HepG2 (cell line): ENCODE data around the gene PRDM7. TPM values are rescaled to one million over a fixed set of nuclear protein-coding genes. Genes with fewer than 3 reads are reported as not detected.

Experiments
- AHR ChIP-seq: IDR thresholded peaks from 2 replicates; pipeline ENCODE4 v1.6.1; 2018; ENCODE audit warnings: missing genetic modification reagents, missing compliant biosample characterization
- ASH2L ChIP-seq: fragments of 300-600, 200-600 bp; sonication (generic); IDR thresholded peaks from 2 replicates; pipeline ENCODE4 v1.7.0; 2017; ENCODE audit warnings: low read depth, mild to moderate bottlenecking, moderate library complexity, mixed read lengths, low read length; ENCODE audit not compliant: insufficient read length
- HNF4A ChIP-seq: sonication (generic); formaldehyde crosslinking; IDR thresholded peaks from 2 replicates; pipeline ENCODE4 v1.4.0; 2020; ENCODE audit warnings: missing genetic modification reagents
- KAT2B ChIP-seq: fragments of 150-350 bp; IDR thresholded peaks from 2 replicates; pipeline ENCODE4 v1.6.1; 2014; ENCODE audit warnings: low read depth, low read length, borderline replicate concordance
- KLF13 ChIP-seq: sonication (generic); formaldehyde crosslinking; IDR thresholded peaks from 2 replicates; pipeline ENCODE4 v1.4.0; 2020; ENCODE audit warnings: mild to moderate bottlenecking, missing genetic modification reagents
- MIXL1 ChIP-seq: IDR thresholded peaks from 2 replicates; pipeline ENCODE4 v1.6.1; 2016
- NCOA1 ChIP-seq: sonication (generic); formaldehyde crosslinking; IDR thresholded peaks from 2 replicates; pipeline ENCODE4 v1.9.0; 2021; ENCODE audit warnings: missing genetic modification reagents
- NCOA5 ChIP-seq: sonication (generic); formaldehyde crosslinking; IDR thresholded peaks from 2 replicates; pipeline ENCODE4 v1.4.0; 2020; ENCODE audit warnings: missing genetic modification reagents
- PCBP1 ChIP-seq: fragments of 200-400 bp; formaldehyde crosslinking; IDR thresholded peaks from 2 replicates; pipeline ENCODE4 v1.6.1; 2017; ENCODE audit warnings: mild to moderate bottlenecking, low read depth, low read length, borderline replicate concordance
- PHF8 ChIP-seq: sonication (generic); formaldehyde crosslinking; IDR thresholded peaks from 2 replicates; pipeline ENCODE4 v1.5.0; 2020; ENCODE audit warnings: missing genetic modification reagents
- POLR2A ChIP-seq, 2 experiments: IDR thresholded peaks; 2 replicates each; pipeline ENCODE4 v1.6.1; 2011; ENCODE audit warnings: low read depth in 2 of 2, low read length in 2 of 2, mild to moderate bottlenecking in 1 of 2, moderate library complexity in 1 of 2; ENCODE audit not compliant: insufficient read depth in 1 of 2
- RFXAP ChIP-seq: sonication (generic); formaldehyde crosslinking; IDR thresholded peaks from 2 replicates; pipeline ENCODE4 v1.4.0; 2020; ENCODE audit warnings: missing genetic modification reagents, borderline replicate concordance
- TOE1 ChIP-seq: sonication (generic); formaldehyde crosslinking; IDR thresholded peaks from 2 replicates; pipeline ENCODE4 v1.4.0; 2020; ENCODE audit warnings: mild to moderate bottlenecking, missing genetic modification reagents
- ZBTB3 ChIP-seq: sonication (generic); formaldehyde crosslinking; IDR thresholded peaks from 2 replicates; pipeline ENCODE4 v1.4.0; 2020; ENCODE audit warnings: low read depth, mild to moderate bottlenecking, moderate library complexity, missing genetic modification reagents, borderline replicate concordance
- ZBTB38 ChIP-seq: sonication (generic); formaldehyde crosslinking; IDR thresholded peaks from 2 replicates; pipeline ENCODE4 v1.5.1; 2020; ENCODE audit warnings: mild to moderate bottlenecking, missing genetic modification reagents
- ZNF263 ChIP-seq: sonication (generic); formaldehyde crosslinking; IDR thresholded peaks from 2 replicates; pipeline ENCODE4 v1.4.0; 2020; ENCODE audit warnings: missing genetic modification reagents
- ZNF34 ChIP-seq: sonication (generic); formaldehyde crosslinking; IDR thresholded peaks from 2 replicates; pipeline ENCODE4 v1.4.0; 2020; ENCODE audit warnings: mild to moderate bottlenecking, missing genetic modification reagents, borderline replicate concordance
- ZNF556 ChIP-seq: sonication (generic); formaldehyde crosslinking; IDR thresholded peaks from 2 replicates; pipeline ENCODE4 v1.4.0; 2020; ENCODE audit warnings: mild to moderate bottlenecking, missing genetic modification reagents, borderline replicate concordance
- ZNF629 ChIP-seq: sonication (generic); formaldehyde crosslinking; conservative IDR thresholded peaks from 2 replicates; pipeline ENCODE4 v1.5.0; 2020; ENCODE audit warnings: missing genetic modification reagents
- ZNF670 ChIP-seq: sonication (generic); formaldehyde crosslinking; IDR thresholded peaks from 2 replicates; pipeline ENCODE4 v1.8.0; 2022; ENCODE audit warnings: mild to moderate bottlenecking, missing genetic modification reagents, borderline replicate concordance
- ZNF782 ChIP-seq: sonication (generic); formaldehyde crosslinking; IDR thresholded peaks from 2 replicates; pipeline ENCODE4 v1.4.0; 2020; ENCODE audit warnings: missing genetic modification reagents, mild to moderate bottlenecking, borderline replicate concordance
- ZNF788 ChIP-seq: sonication (generic); formaldehyde crosslinking; IDR thresholded peaks from 2 replicates; pipeline ENCODE4 v1.5.0; 2020; ENCODE audit warnings: mild to moderate bottlenecking, missing genetic modification reagents, borderline replicate concordance
- ZNF841 ChIP-seq: sonication (generic); formaldehyde crosslinking; IDR thresholded peaks from 2 replicates; pipeline ENCODE4 v1.8.1; 2023; ENCODE audit warnings: missing genetic modification reagents, borderline replicate concordance
- polyA plus RNA-seq, 8 experiments: library from polyadenylated mRNA; depleted of rRNA in 3 of 8; stranded (reverse) in 7 of 8; unstranded in 1 of 8; fragments of >200 nt; fragmentation: Illumina TruSeq in 4 of 8; extraction: Trizol in 4 of 8; gene quantifications; 2 replicates each; pipeline versions ENCODE4 v1.2.1 to v1.2.3, GENCODE V29; 2011 to 2016; ENCODE audit warnings: low read depth in 4 of 8, missing spikeins in 1 of 8, mixed read lengths in 1 of 8; ENCODE audit not compliant: insufficient read depth in 1 of 8
- total RNA-seq, 5 experiments: library from RNA; depleted of rRNA; stranded (reverse); fragments of >200 nt; fragmentation: Illumina TruSeq; extraction: Trizol; gene quantifications; 2 replicates each; pipeline ENCODE4 v1.2.3, GENCODE V29; 2016; ENCODE audit warnings: low read depth in 1 of 5
- TF ChIP-seq, protein P1 (sequence below): sonication (generic); formaldehyde crosslinking; IDR thresholded peaks from 2 replicates; pipeline ENCODE4 v1.8.0; 2022; ENCODE audit warnings: missing genetic modification reagents, mild to moderate bottlenecking, inconsistent platforms, borderline replicate concordance
- TF ChIP-seq, protein P2 (sequence below): sonication (generic); formaldehyde crosslinking; IDR thresholded peaks from 2 replicates; pipeline ENCODE4 v1.4.0; 2020; ENCODE audit warnings: missing genetic modification reagents
- TF ChIP-seq, protein P3 (sequence below): sonication (generic); formaldehyde crosslinking; IDR thresholded peaks from 2 replicates; pipeline ENCODE4 v1.4.0; 2020; ENCODE audit warnings: mild to moderate bottlenecking, missing genetic modification reagents

The PRDM7 gene
- total and polyA plus RNA-seq, 2 of the 13 experiments (the other 11 are each of a cell fraction or from before 2014, with no cell fraction given): not detected

DNA sequence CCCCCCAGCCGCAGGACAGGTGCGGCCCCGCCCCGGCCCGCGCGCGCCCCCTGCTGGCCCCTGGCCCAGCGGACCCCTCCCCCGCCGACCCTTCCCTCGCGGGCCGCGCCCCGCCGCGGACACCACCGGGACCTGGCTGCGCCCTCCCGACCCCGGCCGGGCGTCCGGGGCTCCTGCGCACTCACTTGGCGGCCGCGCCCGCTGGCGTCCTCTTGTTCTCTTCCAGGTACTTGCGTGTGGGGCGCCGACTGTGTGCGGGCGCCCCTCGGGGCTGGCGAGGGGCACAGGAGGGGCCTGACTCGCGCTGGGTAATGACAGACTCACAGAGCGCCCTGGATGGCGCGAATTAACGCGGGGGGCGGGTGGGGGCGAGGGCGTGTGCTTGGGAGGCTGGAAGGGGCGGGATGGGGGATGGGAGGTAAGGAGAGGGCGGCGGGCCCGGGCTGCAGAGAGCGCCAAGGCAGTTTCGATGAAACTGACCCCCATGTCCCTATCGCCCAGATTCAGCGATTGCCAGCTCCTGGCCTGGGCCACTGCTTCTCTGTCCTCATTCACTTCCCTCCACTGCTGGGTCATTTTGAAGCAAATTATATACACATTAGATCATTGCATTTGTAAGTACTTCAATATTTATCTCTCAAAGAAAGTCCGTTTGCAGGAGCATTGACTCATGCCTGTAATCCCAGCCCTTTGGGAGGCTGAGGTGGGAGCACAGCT lies 57.4 kb downstream of the PRDM7 start (continued):
- TF ChIP-seq, protein P1, sequence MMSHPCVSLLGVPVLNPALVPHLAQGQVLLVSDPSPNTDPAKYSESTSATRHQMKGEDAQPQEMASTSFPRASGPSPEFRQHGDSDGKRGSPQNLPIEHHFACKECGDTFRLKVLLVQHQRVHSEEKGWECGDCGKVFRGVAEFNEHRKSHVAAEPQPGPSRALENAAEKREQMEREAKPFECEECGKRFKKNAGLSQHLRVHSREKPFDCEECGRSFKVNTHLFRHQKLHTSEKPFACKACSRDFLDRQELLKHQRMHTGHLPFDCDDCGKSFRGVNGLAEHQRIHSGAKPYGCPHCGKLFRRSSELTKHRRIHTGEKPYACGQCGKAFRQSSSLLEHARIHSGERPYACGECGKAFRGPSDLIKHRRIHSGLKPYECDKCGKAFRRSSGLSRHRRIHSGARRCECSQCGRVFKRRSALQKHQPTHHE (CRISPR knock-in tag): no peak
- TF ChIP-seq NCOA1 (CRISPR knock-in tag) (no peak), ZNF263 (CRISPR knock-in tag) (peak; percentile 99), ZNF670 (CRISPR knock-in tag) (0 out of 2 replicates have a peak, but pooled peaks have one; percentile 5), PHF8 (CRISPR knock-in tag) (peak; percentile 35; the same call in 1 of the 2 replicates), ASH2L (peak; percentile 29), MIXL1 (CRISPR knock-in tag) (peak; percentile 14; the same call in 1 of the 2 replicates), PCBP1 (no peak), POLR2A (IDR thresholded peaks at IDR 0.05; ENCODE audit: insufficient read depth in 1 of 2, low read depth in 2 of 2, low read length in 2 of 2) (peak in 1 of 2 experiments; percentile 49; a peak in 1 of 4 replicates), KAT2B (no peak), TOE1 (no peak), RFXAP (CRISPR knock-in tag) (no peak), ZNF788 (CRISPR knock-in tag) (0 out of 2 replicates have a peak, but pooled peaks have one; percentile 31), AHR (CRISPR knock-in tag) (peak; percentile 63; the same call in 1 of the 2 replicates), HNF4A (peak; percentile 15; the same call in 1 of the 2 replicates), ZNF629 (CRISPR knock-in tag) (no peak), ZBTB38 (peak; percentile 17; the same call in 1 of the 2 replicates), ZNF841 (CRISPR knock-in tag) (no peak), ZNF782 (CRISPR knock-in tag) (no peak), NCOA5 (CRISPR knock-in tag) (no peak), KLF13 (no peak), ZBTB3 (CRISPR knock-in tag) (no peak), ZNF34 (CRISPR knock-in tag) (no peak; the same call in 1 of the 2 replicates), ZNF556 (CRISPR knock-in tag) (no peak)
- TF ChIP-seq, protein P2, sequence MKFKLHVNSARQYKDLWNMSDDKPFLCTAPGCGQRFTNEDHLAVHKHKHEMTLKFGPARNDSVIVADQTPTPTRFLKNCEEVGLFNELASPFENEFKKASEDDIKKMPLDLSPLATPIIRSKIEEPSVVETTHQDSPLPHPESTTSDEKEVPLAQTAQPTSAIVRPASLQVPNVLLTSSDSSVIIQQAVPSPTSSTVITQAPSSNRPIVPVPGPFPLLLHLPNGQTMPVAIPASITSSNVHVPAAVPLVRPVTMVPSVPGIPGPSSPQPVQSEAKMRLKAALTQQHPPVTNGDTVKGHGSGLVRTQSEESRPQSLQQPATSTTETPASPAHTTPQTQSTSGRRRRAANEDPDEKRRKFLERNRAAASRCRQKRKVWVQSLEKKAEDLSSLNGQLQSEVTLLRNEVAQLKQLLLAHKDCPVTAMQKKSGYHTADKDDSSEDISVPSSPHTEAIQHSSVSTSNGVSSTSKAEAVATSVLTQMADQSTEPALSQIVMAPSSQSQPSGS (CRISPR knock-in tag): peak; percentile 19; the same call in 1 of the 2 replicates
- TF ChIP-seq, protein P3, sequence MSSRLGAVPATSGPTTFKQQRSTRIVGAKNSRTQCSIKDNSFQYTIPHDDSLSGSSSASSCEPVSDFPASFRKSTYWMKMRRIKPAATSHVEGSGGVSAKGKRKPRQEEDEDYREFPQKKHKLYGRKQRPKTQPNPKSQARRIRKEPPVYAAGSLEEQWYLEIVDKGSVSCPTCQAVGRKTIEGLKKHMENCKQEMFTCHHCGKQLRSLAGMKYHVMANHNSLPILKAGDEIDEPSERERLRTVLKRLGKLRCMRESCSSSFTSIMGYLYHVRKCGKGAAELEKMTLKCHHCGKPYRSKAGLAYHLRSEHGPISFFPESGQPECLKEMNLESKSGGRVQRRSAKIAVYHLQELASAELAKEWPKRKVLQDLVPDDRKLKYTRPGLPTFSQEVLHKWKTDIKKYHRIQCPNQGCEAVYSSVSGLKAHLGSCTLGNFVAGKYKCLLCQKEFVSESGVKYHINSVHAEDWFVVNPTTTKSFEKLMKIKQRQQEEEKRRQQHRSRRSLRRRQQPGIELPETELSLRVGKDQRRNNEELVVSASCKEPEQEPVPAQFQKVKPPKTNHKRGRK (CRISPR knock-in tag): no peak
